Nephron progenitor cell (in vitro differentiated cells): ENCODE results near the gene COL9A3.

Experiments
- DNase-seq: peaks from one replicate; pipeline ENCODE4 v3.0.0; 2021
- H3K27ac Mint-ChIP-seq: 2 replicates; pipeline ENCODE4 v1.8.0; 2021; ENCODE audit warnings: mild to moderate bottlenecking, moderate library complexity, mixed read lengths
- H3K27me3 Mint-ChIP-seq: 2 replicates; pipeline ENCODE4 v1.8.0; 2021; ENCODE audit warnings: mild to moderate bottlenecking, low read depth, mixed read lengths; ENCODE audit not compliant: poor library complexity
- H3K36me3 Mint-ChIP-seq: 2 replicates; pipeline ENCODE4 v1.8.0; 2021; ENCODE audit warnings: low read depth, mixed read lengths
- H3K4me1 Mint-ChIP-seq: 2 replicates; pipeline ENCODE4 v1.8.0; 2021; ENCODE audit warnings: mixed read lengths
- H3K4me3 Mint-ChIP-seq: 2 replicates; pipeline ENCODE4 v1.8.0; 2021; ENCODE audit warnings: mild to moderate bottlenecking, moderate library complexity, mixed read lengths
- H3K9me3 Mint-ChIP-seq: 2 replicates; pipeline ENCODE4 v1.8.0; 2021; ENCODE audit warnings: mild to moderate bottlenecking, moderate library complexity, mixed read lengths
- CTCF ChIP-seq: fragments of 200-600 bp; sonication (generic); IDR thresholded peaks from 2 replicates; pipeline ENCODE4 v1.5.0; 2021; ENCODE audit warnings: antibody characterized with exemption

Gene COL9A3

GRCh38 chr20:62770916-62771315, 45.9 kb upstream of the COL9A3 start:
- Mint-ChIP-seq H3K4me1 (peaks cover 59% of the 10 kb centered on the region), H3K36me3 (no peaks in the 10 kb centered on the region), H3K9me3 (no peaks in the 10 kb centered on the region), H3K27me3 (peaks cover 12% of the 10 kb centered on the region), H3K27ac (no peak overlapping the region), H3K4me3 (no peak overlapping the region)
- TF ChIP-seq CTCF: no peak
- DNase-seq: no peak

GRCh38 chr20:62771396-62772102, 45.3 kb upstream of the COL9A3 start:
- no peak overlapping the region for H3K4me3 Mint-ChIP-seq
- no peak for TF ChIP-seq CTCF
- H3K4me1 Mint-ChIP-seq: peaks cover 61% of the 10 kb centered on the region
- H3K9me3 Mint-ChIP-seq: no peaks in the 10 kb centered on the region
- H3K36me3 Mint-ChIP-seq: no peaks in the 10 kb centered on the region
- DNase-seq: no peak
- H3K27ac Mint-ChIP-seq: no peak overlapping the region
- peaks cover 12% of the 10 kb centered on the region for H3K27me3 Mint-ChIP-seq

- no peak for TF ChIP-seq CTCF
- Mint-ChIP-seq H3K4me3 (no peak overlapping the region), H3K27ac (no peak overlapping the region), H3K4me1 (peaks cover 64% of the 10 kb centered on the region), H3K9me3 (no peaks in the 10 kb centered on the region), H3K27me3 (peaks cover 12% of the 10 kb centered on the region), H3K36me3 (no peaks in the 10 kb centered on the region)
- no peak for DNase-seq
Observed at GRCh38 chr20:62772103-62772611, 44.7 kb upstream of the COL9A3 start.

- no peak for DNase-seq
- H3K4me3 Mint-ChIP-seq: no peak overlapping the region
- H3K27ac Mint-ChIP-seq: peak overlapping the region; percentile 68
- no peak for TF ChIP-seq CTCF
- H3K36me3 Mint-ChIP-seq: no peaks in the 10 kb centered on the region
- H3K27me3 Mint-ChIP-seq: peaks cover 12% of the 10 kb centered on the region
- no peaks in the 10 kb centered on the region for H3K9me3 Mint-ChIP-seq
- peaks cover 65% of the 10 kb centered on the region for H3K4me1 Mint-ChIP-seq
Observed at GRCh38 chr20:62772619-62772989, 44.2 kb upstream of the COL9A3 start.

GRCh38 chr20:62772990-62773844, 43.6 kb upstream of the COL9A3 start:
- H3K36me3 Mint-ChIP-seq: no peaks in the 10 kb centered on the region
- no peak overlapping the region for H3K4me3 Mint-ChIP-seq
- H3K27me3 Mint-ChIP-seq: peaks cover 12% of the 10 kb centered on the region
- H3K4me1 Mint-ChIP-seq: peaks cover 63% of the 10 kb centered on the region
- DNase-seq: no peak
- TF ChIP-seq CTCF: no peak
- no peaks in the 10 kb centered on the region for H3K9me3 Mint-ChIP-seq
- peak overlapping the region; percentile 68 for H3K27ac Mint-ChIP-seq
